Type B pancreatic cell (in vitro differentiated cells): ENCODE data around the gene CADM4. TPM values are rescaled to one million over a fixed set of nuclear protein-coding genes. Genes with fewer than 3 reads are reported as not detected.
"Not testable (repeated sequence)": the region's sequence is repeated elsewhere in the genome, so short reads cannot be mapped to it uniquely, and the experiment has no call there.

Experiments used
- DNase-seq: peaks from one replicate; pipeline ENCODE4 v3.0.0; 2021; ENCODE audit warnings: mixed read lengths; ENCODE audit not compliant: unreplicated experiment; ENCODE audit errors: extremely low spot score
- H3K27ac Mint-ChIP-seq: 2 replicates; pipeline ENCODE4 v1.8.0; 2021; ENCODE audit warnings: mild to moderate bottlenecking, mixed read lengths
- H3K27me3 Mint-ChIP-seq: 2 replicates; pipeline ENCODE4 v1.8.0; 2021; ENCODE audit warnings: mixed read lengths
- H3K36me3 Mint-ChIP-seq: 2 replicates; pipeline ENCODE4 v1.8.0; 2021; ENCODE audit warnings: mixed read lengths
- H3K4me1 Mint-ChIP-seq: one replicate; pipeline ENCODE4 v1.8.0; 2021; ENCODE audit warnings: mixed read lengths; ENCODE audit not compliant: unreplicated experiment
- H3K4me3 Mint-ChIP-seq: 2 replicates; pipeline ENCODE4 v1.8.0; 2021; ENCODE audit warnings: mild to moderate bottlenecking, mixed read lengths
- H3K9me3 Mint-ChIP-seq: 2 replicates; pipeline ENCODE4 v1.8.0; 2021; ENCODE audit warnings: mixed read lengths
- total RNA-seq: library from RNA; stranded (reverse); gene quantifications from 2 replicates; pipeline ENCODE4 v1.2.1, GENCODE V29; 2021; ENCODE audit warnings: low replicate concordance
- TF ChIP-seq, protein P1 (sequence below): fragments of 200-600 bp; sonication (generic); conservative IDR thresholded peaks from 2 replicates; pipeline ENCODE4 v1.5.0; 2021; ENCODE audit warnings: antibody characterized with exemption, mild to moderate bottlenecking

CADM4 gene
- total RNA-seq, 1 donor from 2014 or later = 37.9 TPM

GRCh38 chr19:43589678-43590077 is 50.0 kb downstream of the CADM4 start:
- Mint-ChIP-seq H3K36me3 (peaks cover 35% of the 10 kb centered on the region), H3K4me3 (no peak overlapping the region), H3K27ac (no peak overlapping the region), H3K4me1 (peaks cover 10% of the 10 kb centered on the region), H3K27me3 (no peaks in the 10 kb centered on the region), H3K9me3 (no peaks in the 10 kb centered on the region)
- TF ChIP-seq, protein P1, sequence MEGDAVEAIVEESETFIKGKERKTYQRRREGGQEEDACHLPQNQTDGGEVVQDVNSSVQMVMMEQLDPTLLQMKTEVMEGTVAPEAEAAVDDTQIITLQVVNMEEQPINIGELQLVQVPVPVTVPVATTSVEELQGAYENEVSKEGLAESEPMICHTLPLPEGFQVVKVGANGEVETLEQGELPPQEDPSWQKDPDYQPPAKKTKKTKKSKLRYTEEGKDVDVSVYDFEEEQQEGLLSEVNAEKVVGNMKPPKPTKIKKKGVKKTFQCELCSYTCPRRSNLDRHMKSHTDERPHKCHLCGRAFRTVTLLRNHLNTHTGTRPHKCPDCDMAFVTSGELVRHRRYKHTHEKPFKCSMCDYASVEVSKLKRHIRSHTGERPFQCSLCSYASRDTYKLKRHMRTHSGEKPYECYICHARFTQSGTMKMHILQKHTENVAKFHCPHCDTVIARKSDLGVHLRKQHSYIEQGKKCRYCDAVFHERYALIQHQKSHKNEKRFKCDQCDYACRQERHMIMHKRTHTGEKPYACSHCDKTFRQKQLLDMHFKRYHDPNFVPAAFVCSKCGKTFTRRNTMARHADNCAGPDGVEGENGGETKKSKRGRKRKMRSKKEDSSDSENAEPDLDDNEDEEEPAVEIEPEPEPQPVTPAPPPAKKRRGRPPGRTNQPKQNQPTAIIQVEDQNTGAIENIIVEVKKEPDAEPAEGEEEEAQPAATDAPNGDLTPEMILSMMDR = no peak
- DNase-seq = no peak

DNA sequence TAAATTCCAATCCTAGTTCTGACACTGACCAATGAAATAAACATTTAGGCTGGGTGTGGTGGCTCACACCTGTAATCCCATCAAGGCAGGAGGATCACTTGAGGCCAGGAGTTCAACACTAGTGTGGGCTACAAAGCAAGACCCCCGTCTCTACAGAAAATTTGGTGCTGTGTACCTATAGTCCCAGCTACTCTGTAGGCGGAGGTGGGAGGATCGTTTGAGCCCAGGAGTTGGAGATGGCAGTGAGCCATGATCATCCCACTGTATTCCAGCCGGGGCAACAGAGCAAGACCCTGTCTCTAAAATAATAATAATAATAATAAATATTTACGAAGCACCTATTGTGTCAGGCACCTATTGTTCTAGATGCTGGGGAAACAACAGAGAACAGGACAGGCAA is 50.4 kb downstream of the CADM4 start:
- H3K27me3 Mint-ChIP-seq = no peaks in the 10 kb centered on the region
- no peaks in the 10 kb centered on the region for H3K9me3 Mint-ChIP-seq
- TF ChIP-seq, protein P1 = no peak
- no peak for DNase-seq
- H3K27ac Mint-ChIP-seq = no peak overlapping the region
- no peak overlapping the region for H3K4me3 Mint-ChIP-seq
- peaks cover 37% of the 10 kb centered on the region for H3K36me3 Mint-ChIP-seq
- H3K4me1 Mint-ChIP-seq = peaks cover 14% of the 10 kb centered on the region

- Mint-ChIP-seq H3K36me3 (peaks cover 31% of the 10 kb centered on the region), H3K4me1 (peaks cover 12% of the 10 kb centered on the region)
- not testable (repeated sequence) for DNase-seq, H3K27ac Mint-ChIP-seq, H3K4me3 Mint-ChIP-seq, H3K9me3 Mint-ChIP-seq, H3K27me3 Mint-ChIP-seq
Measured at GRCh38 chr19:43587029-43587428, 52.6 kb downstream of the CADM4 start.

DNA sequence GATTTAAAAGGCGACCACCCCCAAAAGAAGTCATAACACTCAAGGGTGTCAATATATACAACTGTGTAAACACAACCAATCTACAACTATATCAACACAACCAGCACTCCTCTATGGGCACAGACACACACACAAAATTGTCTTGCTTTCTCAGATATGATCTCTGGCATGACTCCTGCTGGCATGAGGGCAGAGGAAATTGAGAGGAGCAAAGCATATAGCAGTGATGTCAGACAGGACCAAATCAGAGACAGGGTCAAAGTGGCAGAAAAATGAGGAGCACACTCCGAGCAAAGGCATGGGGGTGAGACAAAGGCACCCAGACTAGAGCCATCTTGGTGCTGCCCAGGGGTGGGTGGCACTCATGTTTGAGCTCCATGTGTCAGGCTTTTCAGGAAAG is 53.3 kb downstream of the CADM4 start:
- DNase-seq = no peak
- H3K4me3 Mint-ChIP-seq = no peak overlapping the region
- H3K9me3 Mint-ChIP-seq = no peaks in the 10 kb centered on the region
- no peaks in the 10 kb centered on the region for H3K27me3 Mint-ChIP-seq
- peaks cover 31% of the 10 kb centered on the region for H3K36me3 Mint-ChIP-seq
- peaks cover 18% of the 10 kb centered on the region for H3K4me1 Mint-ChIP-seq
- TF ChIP-seq, protein P1 = no peak
- H3K27ac Mint-ChIP-seq = no peak overlapping the region

- Mint-ChIP-seq H3K36me3 (peaks cover 23% of the 10 kb centered on the region), H3K27me3 (no peaks in the 10 kb centered on the region), H3K4me3 (no peak overlapping the region)
Measured at GRCh38 chr19:43584484-43584883, 55.2 kb downstream of the CADM4 start.

DNA sequence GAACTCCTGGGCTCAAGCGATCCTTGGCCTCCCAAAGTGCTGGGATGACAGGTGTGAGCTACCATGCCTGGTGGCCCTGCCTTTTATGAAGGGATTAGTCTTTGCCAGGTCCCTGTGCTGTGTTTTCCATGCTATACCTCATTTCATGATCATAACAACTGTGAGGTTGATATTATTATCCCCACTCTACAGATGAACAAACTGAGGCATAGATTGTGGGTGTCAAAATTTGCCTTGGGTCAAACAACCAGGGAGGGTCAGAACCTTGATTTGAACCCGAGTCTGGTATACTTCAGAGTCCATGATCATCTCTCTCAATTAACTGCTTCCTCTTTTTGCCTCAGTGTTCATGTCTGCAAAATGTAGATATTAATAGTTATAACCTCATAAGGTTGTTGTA is 57.2 kb downstream of the CADM4 start:
- H3K36me3 Mint-ChIP-seq = peaks cover 17% of the 10 kb centered on the region
- TF ChIP-seq, protein P1 = no peak
- H3K4me1 Mint-ChIP-seq = peaks cover 32% of the 10 kb centered on the region
- no peaks in the 10 kb centered on the region for H3K9me3 Mint-ChIP-seq
- H3K4me3 Mint-ChIP-seq = no peak overlapping the region
- no peak for DNase-seq
- H3K27ac Mint-ChIP-seq = no peak overlapping the region
- H3K27me3 Mint-ChIP-seq = no peaks in the 10 kb centered on the region

More at GRCh38 chr19:43584484-43584883, 55.2 kb downstream of the CADM4 start:
- peaks cover 26% of the 10 kb centered on the region for H3K4me1 Mint-ChIP-seq
- TF ChIP-seq, protein P1 = no peak
- no peak for DNase-seq
- no peak overlapping the region for H3K27ac Mint-ChIP-seq
- no peaks in the 10 kb centered on the region for H3K9me3 Mint-ChIP-seq
